Measurements from ENCODE around the gene TMEM89. TPM values are rescaled to one million over a fixed set of nuclear protein-coding genes. Genes with fewer than 3 reads are reported as not detected.

TMEM89 gene
- total RNA-seq, 1 donor from 2014 or later, result not detected

DNA sequence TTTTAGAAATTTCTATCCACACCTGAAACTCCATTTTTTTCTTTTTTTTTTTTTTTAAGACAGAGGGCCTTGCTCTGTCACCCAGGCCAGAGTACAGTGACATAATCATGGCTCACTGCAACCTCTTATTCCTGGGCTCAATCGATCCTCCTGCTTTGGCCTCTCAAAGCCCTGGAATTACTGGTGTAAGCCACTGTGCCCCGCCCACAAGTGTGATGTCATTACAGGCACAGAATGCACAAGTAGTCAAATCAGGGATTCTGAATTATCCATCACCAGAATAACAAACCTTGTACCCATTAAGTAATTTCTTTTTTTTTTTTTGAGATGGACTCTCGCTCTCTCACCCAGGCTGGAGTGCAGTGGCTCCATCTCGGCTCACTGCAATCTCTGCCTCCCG lies 14.1 kb downstream of the TMEM89 start:
- Histone ChIP-seq H3K79me2 (ENCODE audit: low read depth) (peaks cover 53% of the 10 kb centered on the region), H3K27me3 (no peaks in the 10 kb centered on the region), H3K9ac (no peak overlapping the region), H3K9me3 (ENCODE audit: low read depth) (no peaks in the 10 kb centered on the region), H3K4me3 (no peak overlapping the region), H3K27ac (no peak overlapping the region), H3F3A (ENCODE audit: low read depth) (peaks cover 22% of the 10 kb centered on the region), H3K4me1 (peaks cover 13% of the 10 kb centered on the region), H3K4me2 (no peak overlapping the region), H4K20me1 (ENCODE audit: low read depth) (peaks cover 14% of the 10 kb centered on the region), H3K36me3 (no peaks in the 10 kb centered on the region), H2AFZ (replicated peaks) (no peak overlapping the region)
- H3K36me3 Mint-ChIP-seq, result peaks cover 25% of the 10 kb centered on the region
- no peaks in the 10 kb centered on the region for H3K9me3 Mint-ChIP-seq
- peaks cover 12% of the 10 kb centered on the region for H3K4me1 Mint-ChIP-seq
- DNase-seq (ENCODE audit: low spot score), result no peak
- no peak overlapping the region for H3K27ac Mint-ChIP-seq
- peak overlapping the region; percentile 98 for H3K4me3 Mint-ChIP-seq
- peaks cover 2% of the 10 kb centered on the region for H3K27me3 Mint-ChIP-seq (ENCODE audit: insufficient read depth, low read depth)
- no peak for TF ChIP-seq EZH2phosphoT487 (IDR thresholded peaks at IDR 0.05)
- no peak for TF ChIP-seq EZH2 (IDR thresholded peaks at IDR 0.05)
- no peak for TF ChIP-seq CTCF (IDR thresholded peaks at IDR 0.05)

DNA sequence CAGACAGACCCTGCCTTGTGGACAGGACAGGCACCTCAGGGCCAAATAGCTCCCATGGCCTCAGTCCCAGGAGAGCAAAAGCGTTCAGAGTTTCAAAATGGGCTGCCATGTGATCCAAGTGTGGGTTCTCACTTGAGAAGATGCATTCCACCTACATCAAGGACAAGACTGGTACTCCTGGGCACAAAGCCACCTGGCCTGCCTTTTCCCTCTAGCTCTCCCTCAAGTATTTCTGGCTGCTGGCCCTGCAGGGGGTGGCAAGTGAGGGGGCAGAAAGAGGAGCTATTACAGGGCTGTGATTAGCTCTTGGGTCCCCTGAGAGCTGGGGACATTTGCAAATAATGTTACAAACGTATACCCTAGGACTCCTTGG lies 20.0 kb downstream of the TMEM89 start:
- no peak overlapping the region for H3K4me3 ChIP-seq
- peaks cover 10% of the 10 kb centered on the region for H3K79me2 ChIP-seq (ENCODE audit: low read depth)
- Mint-ChIP-seq H3K9me3 (no peaks in the 10 kb centered on the region), H3K27ac (no peak overlapping the region), H3K4me3 (no peak overlapping the region), H3K27me3 (ENCODE audit: insufficient read depth, low read depth) (peaks cover 4% of the 10 kb centered on the region), H3K4me1 (peaks cover 3% of the 10 kb centered on the region), H3K36me3 (peaks cover 35% of the 10 kb centered on the region)
- H3K27ac ChIP-seq, result no peak overlapping the region
- TF ChIP-seq EZH2 (IDR thresholded peaks at IDR 0.05), result no peak
- no peak for TF ChIP-seq EZH2phosphoT487 (IDR thresholded peaks at IDR 0.05)
- no peak for TF ChIP-seq CTCF (IDR thresholded peaks at IDR 0.05)
- H3F3A ChIP-seq (ENCODE audit: low read depth), result no peaks in the 10 kb centered on the region
- no peaks in the 10 kb centered on the region for H3K9me3 ChIP-seq (ENCODE audit: low read depth)
- H3K36me3 ChIP-seq, result no peaks in the 10 kb centered on the region
- no peak overlapping the region for H2AFZ ChIP-seq (replicated peaks)
- no peak for DNase-seq (ENCODE audit: low spot score)
- no peak overlapping the region for H3K9ac ChIP-seq
- peaks cover 6% of the 10 kb centered on the region for H4K20me1 ChIP-seq (ENCODE audit: low read depth)
- H3K4me2 ChIP-seq, result no peak overlapping the region
- no peaks in the 10 kb centered on the region for H3K27me3 ChIP-seq
- no peaks in the 10 kb centered on the region for H3K4me1 ChIP-seq

GRCh38 chr3:48600711-48601621 lies 20.6 kb downstream of the TMEM89 start:
- peaks cover 4% of the 10 kb centered on the region for H3K79me2 ChIP-seq (ENCODE audit: low read depth)
- H3K27ac Mint-ChIP-seq, result no peak overlapping the region
- no peak for DNase-seq (ENCODE audit: low spot score)
- no peak overlapping the region for H3K4me2 ChIP-seq
- H3K9ac ChIP-seq, result no peak overlapping the region
- H4K20me1 ChIP-seq (ENCODE audit: low read depth), result peaks cover 6% of the 10 kb centered on the region
- no peak overlapping the region for H3K27ac ChIP-seq
- no peaks in the 10 kb centered on the region for H3K9me3 ChIP-seq (ENCODE audit: low read depth)
- H3K4me3 Mint-ChIP-seq, result no peak overlapping the region
- no peaks in the 10 kb centered on the region for H3K36me3 ChIP-seq
- TF ChIP-seq EZH2 (IDR thresholded peaks at IDR 0.05) (no peak), EZH2phosphoT487 (IDR thresholded peaks at IDR 0.05) (no peak), CTCF (IDR thresholded peaks at IDR 0.05) (no peak)
- H3K9me3 Mint-ChIP-seq, result no peaks in the 10 kb centered on the region
- H3K4me1 Mint-ChIP-seq, result peaks cover 6% of the 10 kb centered on the region
- peaks cover 35% of the 10 kb centered on the region for H3K36me3 Mint-ChIP-seq
- H3K27me3 Mint-ChIP-seq (ENCODE audit: insufficient read depth, low read depth), result peaks cover 6% of the 10 kb centered on the region
- no peak overlapping the region for H3K4me3 ChIP-seq
- no peaks in the 10 kb centered on the region for H3K27me3 ChIP-seq
- no peak overlapping the region for H2AFZ ChIP-seq (replicated peaks)
- H3F3A ChIP-seq (ENCODE audit: low read depth), result no peaks in the 10 kb centered on the region
- no peaks in the 10 kb centered on the region for H3K4me1 ChIP-seq
